C1 segment of cervical spinal cord (tissue), 14 donors: ENCODE measurements around the gene CCDC78.

Experiments used
- DNase-seq, 14 donors: peaks; one replicate each; lab custom pipeline; 2025; lab: John Stamatoyannopoulos, UW

The CCDC78 gene

GRCh38 chr16:726438-727290 is at the start of gene CCDC78, which contains the start of gene HAGHL:
Gene CCDC78, minus strand, starts transcription at chr16:726443. Its CDS starts 76 bp downstream, at chr16:726367.
Gene HAGHL, plus strand, starts transcription at chr16:727106. Its CDS starts 404 bp downstream, at chr16:727510.
- DNase-seq = peak in 11 of 14 donors; percentile 29 to 82 (median 58)

GRCh38 chr16:775236-775796 is 49.1 kb upstream of the CCDC78 start:
- DNase-seq = no peak

GRCh38 chr16:774086-775001 is 48.1 kb upstream of the CCDC78 start:
- no peak for DNase-seq

GRCh38 chr16:772959-773358 is 46.7 kb upstream of the CCDC78 start:
- DNase-seq = no peak

- DNase-seq = no peak
These were observed 44.2 kb upstream of the CCDC78 start for GRCh38 chr16:770411-770810.

GRCh38 chr16:769934-770333 is 43.7 kb upstream of the CCDC78 start:
- no peak for DNase-seq

GRCh38 chr16:769184-769784 is 43.0 kb upstream of the CCDC78 start:
- no peak for DNase-seq

GRCh38 chr16:768428-768827 is 42.2 kb upstream of the CCDC78 start:
- no peak for DNase-seq

GRCh38 chr16:767743-768235 is 41.5 kb upstream of the CCDC78 start:
- DNase-seq = no peak

GRCh38 chr16:766820-767640 is 40.8 kb upstream of the CCDC78 start:
- no peak for DNase-seq

- no peak for DNase-seq
These were observed 40.0 kb upstream of the CCDC78 start for GRCh38 chr16:766008-766819.

GRCh38 chr16:765488-765865 is 39.2 kb upstream of the CCDC78 start:
- DNase-seq = no peak

GRCh38 chr16:764848-765487 is 38.7 kb upstream of the CCDC78 start:
- no peak for DNase-seq

- DNase-seq = no peak
These were observed 38.0 kb upstream of the CCDC78 start for GRCh38 chr16:764184-764750.

- no peak for DNase-seq
These were observed 37.3 kb upstream of the CCDC78 start for GRCh38 chr16:763369-764183.

GRCh38 chr16:762595-763268 is 36.5 kb upstream of the CCDC78 start:
- no peak for DNase-seq
